Esophagus mucosa (tissue), 1 donor: ENCODE results near the gene GNAQ. TPM values are rescaled to one million over a fixed set of nuclear protein-coding genes. Genes with fewer than 3 reads are reported as not detected.

Experiments
- ATAC-seq: fragments of 200-7000 bp; cut with Tn5 transposase; one replicate; pipeline ENCODE4 v1.9.1; 2020
- total RNA-seq: library from RNA; stranded (reverse); gene quantifications from one replicate; pipeline ENCODE4 v1.2.4, GENCODE V29; 2023
- donor health status: DM: yes; HTN: yes; CAD: no.

The GNAQ gene
- total RNA-seq, 1 donor from 2014 or later, result 28.8 TPM

- ATAC-seq, result no peak
Measured at GRCh38 chr9:78000221-78000620, 31.4 kb downstream of the GNAQ start.

- ATAC-seq, result no peak
Measured at GRCh38 chr9:77999231-77999631, 32.4 kb downstream of the GNAQ start.

- peak; percentile 33 for ATAC-seq
Measured at GRCh38 chr9:77997611-77998284, 33.9 kb downstream of the GNAQ start.

- no peak for ATAC-seq
Measured at GRCh38 chr9:77996696-77997095, 34.9 kb downstream of the GNAQ start.

- no peak for ATAC-seq
Measured at GRCh38 chr9:77991191-77991590, 40.4 kb downstream of the GNAQ start.

DNA sequence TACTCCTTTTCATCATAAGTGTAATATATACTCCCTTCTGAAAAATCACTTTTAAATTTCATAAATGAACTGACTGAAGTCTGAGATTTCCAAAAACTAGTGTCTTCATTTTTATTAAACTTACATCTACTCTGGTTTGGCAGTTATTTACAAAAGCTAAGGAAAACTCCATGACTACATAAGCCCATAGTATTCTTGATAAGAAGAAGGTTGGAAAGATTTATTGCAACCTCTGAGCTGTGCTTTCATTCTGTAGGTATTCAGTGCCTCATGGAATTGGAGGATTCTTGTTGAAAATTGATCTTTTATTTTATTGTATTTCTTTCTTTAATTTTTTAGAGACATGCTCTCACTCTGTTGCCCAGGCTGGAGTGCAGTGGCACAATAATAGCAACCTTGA is 41.7 kb downstream of the GNAQ start:
- ATAC-seq, result no peak

GRCh38 chr9:77989458-77989857 is 42.2 kb downstream of the GNAQ start:
- ATAC-seq, result no peak

DNA sequence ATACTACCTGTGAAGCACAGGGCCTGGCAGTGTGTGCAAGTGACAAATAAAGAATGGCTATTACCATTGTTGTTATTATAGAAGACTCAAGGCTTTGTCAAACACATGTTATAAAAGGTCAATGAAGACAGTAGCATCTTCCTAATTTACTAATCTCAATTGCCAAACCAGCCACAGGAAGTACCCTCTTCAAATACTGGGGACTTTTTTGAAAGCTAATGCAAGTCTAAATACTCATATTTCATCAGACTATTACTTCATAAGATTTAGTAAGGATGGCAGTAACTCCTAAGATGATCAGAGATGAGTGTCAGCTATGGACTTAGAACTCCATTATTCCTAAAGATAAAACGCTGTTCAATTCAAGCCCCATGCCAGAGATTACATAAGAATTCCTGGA is 43.0 kb downstream of the GNAQ start:
- no peak for ATAC-seq

- ATAC-seq, result no peak
Measured at GRCh38 chr9:77987880-77988525, 43.6 kb downstream of the GNAQ start.

GRCh38 chr9:77987081-77987656 is 44.4 kb downstream of the GNAQ start:
- ATAC-seq, result peak; percentile 57

DNA sequence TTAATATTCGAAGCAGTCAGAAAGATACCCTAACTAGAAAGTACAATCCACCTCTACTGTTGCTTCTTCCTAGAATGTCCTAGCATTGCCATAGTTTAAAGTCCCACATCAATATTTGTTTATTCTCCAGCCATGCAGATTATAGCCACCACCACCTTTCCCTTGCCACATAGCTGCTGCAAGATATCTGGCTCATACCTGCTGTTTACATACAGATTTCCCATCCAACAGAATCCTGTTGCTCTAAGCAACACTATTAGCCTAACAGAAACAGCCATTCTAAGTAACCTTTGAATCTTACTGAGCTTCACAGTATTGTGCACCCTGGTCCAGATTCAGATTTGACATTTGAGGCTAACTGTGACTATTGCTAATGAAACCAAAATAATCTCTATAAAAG is 45.6 kb downstream of the GNAQ start:
- ATAC-seq, result no peak

- ATAC-seq, result no peak
Measured at GRCh38 chr9:77983320-77983662, 48.3 kb downstream of the GNAQ start.

DNA sequence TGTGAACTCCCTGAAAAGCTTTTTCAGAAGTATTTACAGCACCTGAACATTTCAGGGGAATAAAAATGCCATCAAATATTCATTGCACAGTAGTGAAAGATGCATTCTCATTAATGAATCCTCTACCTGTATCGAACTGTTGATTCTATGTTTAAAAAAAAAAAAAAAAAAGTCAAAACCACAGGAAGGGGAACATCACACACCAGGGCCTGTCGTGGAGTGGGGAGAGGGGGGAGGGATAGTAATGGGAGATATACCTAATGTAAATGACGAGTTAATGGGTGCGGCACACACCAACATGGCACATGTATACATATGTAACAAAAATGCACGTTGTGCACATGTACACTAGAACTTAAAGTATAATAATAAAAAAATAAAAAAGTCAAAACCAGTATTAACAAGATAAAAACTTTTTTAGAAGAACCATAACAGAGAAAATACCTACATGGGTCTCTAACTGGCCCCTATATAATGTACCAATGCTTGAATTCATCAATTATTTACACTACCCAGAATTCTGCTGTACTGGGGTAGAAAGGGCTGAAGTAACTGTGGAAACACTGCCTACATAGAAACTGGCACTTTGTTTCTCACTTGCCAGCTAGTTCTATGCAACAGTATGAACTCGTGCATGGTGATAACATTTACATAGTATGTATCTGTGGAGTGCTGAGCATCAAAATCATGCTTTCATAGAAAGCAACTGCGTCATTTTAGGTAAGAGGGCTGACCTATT is 48.9 kb downstream of the GNAQ start:
- ATAC-seq, result no peak

DNA sequence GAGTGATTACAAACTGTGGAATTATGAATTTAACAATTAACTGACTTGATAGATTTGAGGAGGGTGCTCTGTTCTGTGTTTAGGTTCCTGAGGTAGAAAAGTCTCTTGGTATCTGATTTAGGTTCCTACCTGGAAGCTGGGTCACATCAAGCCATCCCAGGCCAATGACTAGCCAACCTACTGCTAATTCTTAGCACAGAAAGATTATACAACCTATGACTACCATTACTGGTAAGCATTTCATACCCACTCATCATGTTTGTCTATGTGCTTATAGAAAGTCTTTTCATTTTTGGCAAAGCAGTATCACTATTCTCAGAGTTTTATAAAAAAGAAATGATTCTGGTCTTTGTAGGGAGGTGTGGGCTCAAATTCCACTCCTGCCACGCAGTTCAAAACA is 49.7 kb downstream of the GNAQ start:
- peak; percentile 12 for ATAC-seq

GRCh38 chr9:77981332-77981731 is 50.3 kb downstream of the GNAQ start:
- ATAC-seq, result peak; percentile 95

GRCh38 chr9:77980622-77981021 is 51.0 kb downstream of the GNAQ start:
- no peak for ATAC-seq

DNA sequence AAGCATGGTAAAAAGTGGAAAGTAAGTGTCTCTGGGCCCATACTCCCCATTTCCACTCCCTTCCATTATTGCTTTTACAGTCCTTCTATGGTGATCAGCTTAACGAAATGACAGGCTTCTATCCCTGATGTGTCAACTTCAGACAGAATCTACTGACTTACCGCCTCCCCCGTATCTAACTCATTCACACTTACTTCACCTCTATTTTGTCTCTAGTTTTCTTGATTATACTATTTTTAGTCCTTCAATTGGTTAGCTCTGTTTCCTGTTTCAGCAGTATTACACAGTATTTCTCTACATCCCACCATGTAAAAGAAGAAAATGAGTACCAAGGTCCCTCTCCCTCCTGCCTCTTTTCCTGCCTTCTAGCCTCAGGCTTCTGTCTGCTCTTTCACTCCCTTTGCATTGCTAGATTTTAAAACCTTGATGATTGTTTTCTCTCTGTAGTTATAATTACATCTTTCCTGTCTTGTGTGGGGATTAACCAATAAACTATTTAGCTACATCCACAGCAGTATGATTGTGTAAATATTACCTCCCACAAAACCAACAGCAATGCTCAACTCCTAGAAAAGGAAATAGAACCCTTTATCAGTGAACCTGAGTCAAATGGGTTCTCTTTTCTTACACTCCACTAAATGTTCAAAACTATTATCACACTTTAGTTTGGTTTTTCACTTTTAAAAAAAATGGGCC is 53.4 kb downstream of the GNAQ start:
- ATAC-seq, result no peak

GRCh38 chr9:77977210-77977611 is 54.4 kb downstream of the GNAQ start:
- peak; percentile 63 for ATAC-seq

GRCh38 chr9:77975806-77976205 is 55.8 kb downstream of the GNAQ start:
- no peak for ATAC-seq

- ATAC-seq, result peak; percentile 14
Measured at GRCh38 chr9:77975036-77975435, 56.6 kb downstream of the GNAQ start.

GRCh38 chr9:77974434-77974833 is 57.2 kb downstream of the GNAQ start:
- ATAC-seq, result peak; percentile 25

DNA sequence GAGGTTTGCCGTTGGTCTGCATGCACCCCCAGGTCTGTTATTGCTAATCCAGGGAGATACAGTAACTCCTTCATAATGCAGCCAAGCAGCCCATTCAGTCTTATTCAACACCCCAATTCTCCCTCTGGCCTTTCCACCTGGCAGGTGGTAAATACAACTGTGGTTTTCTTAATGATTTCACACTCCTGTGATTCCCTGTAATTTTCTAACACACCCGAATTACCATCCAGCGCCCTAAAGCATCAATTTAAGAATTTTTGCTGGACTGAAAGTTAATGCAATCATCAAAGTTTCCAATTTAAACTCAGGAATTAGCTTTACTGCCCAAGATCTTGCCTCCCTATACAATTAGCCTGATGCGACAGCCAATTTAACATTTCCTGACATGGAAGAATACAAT is 62.5 kb downstream of the GNAQ start:
- no peak for ATAC-seq

DNA sequence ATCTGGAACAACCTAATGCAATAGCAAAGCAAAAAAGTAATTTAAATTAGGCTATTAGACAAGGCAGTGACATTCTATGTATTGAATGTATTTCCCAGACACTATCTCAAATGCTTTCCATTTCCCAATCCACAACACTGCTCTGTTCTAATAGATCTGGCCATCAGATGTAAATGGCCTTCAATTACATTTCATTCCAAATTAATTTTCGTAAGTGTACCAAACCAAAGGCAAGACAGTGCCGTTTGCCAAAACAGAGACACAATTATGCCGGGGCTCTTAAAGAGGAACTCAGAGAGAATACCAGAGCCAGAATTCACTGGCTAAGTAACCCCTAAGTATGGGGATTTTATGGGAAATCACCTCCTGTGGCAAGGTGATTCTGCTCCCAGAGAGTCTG is 63.1 kb downstream of the GNAQ start:
- ATAC-seq, result no peak
